CD4-positive, alpha-beta T cell treated with Interleukin-6 for 4 hours (primary cell): Measurements from ENCODE around the gene PCSK6.
"Not testable (repeated sequence)": the region's sequence is repeated elsewhere in the genome, so short reads cannot be mapped to it uniquely, and the experiment has no call there.

ENCODE experiments used
- DNase-seq: peaks from one replicate; pipeline ENCODE4 v3.0.0-alpha.2; 2020; ENCODE audit warnings: mixed read lengths

PCSK6 gene

GRCh38 chr15:101396484-101397261, 92.8 kb downstream of the PCSK6 start:
- no peak for DNase-seq

- no peak for DNase-seq
These were observed 94.9 kb downstream of the PCSK6 start for GRCh38 chr15:101394654-101395053.

DNA sequence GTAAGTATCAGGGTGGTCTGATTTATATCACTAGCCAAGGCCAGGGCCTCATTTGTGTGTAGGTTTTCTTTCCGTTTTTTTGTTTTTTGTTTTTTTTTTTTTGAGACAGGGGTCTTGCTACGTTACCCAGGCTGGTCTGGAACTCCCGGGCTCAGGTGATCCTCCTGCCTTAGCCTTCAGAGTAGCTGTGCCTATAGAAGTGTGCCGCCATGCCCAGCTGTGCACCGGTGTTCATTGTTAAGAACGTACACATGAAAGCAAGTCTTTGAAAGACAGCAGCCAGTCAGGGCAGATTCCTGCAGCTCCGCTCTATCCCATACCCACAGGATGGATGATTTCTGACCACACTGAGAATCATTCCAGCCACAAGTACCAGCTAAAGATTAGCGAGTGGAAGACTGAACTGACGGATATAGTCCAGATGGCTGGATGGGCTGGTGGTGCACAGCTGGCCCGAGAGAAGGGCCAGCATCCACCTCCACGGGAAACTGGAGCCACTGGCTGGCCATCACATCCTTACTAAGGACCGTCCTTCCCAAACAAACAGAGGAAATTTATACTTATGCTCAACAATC, 95.4 kb downstream of the PCSK6 start:
- DNase-seq = no peak

DNA sequence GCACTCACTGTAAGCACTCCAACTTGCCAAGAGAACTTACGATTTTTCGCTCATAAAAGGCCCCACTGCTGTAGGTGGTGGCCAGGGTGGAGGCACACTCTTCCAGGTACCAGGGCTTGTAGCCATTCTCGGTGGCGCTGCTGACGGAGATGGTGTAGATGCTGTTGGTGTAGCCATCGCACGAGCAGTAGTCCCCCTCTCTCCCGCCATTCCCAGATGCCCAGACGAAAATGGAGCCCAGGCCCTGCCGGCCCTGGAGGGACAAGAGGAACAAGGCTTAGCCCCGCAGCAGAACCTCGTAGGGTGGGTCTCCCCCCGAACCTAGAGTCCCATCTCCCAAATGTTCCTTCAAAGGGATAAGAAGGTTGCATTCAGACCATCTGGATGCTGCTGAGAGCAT, 96.3 kb downstream of the PCSK6 start:
- DNase-seq = no peak

DNA sequence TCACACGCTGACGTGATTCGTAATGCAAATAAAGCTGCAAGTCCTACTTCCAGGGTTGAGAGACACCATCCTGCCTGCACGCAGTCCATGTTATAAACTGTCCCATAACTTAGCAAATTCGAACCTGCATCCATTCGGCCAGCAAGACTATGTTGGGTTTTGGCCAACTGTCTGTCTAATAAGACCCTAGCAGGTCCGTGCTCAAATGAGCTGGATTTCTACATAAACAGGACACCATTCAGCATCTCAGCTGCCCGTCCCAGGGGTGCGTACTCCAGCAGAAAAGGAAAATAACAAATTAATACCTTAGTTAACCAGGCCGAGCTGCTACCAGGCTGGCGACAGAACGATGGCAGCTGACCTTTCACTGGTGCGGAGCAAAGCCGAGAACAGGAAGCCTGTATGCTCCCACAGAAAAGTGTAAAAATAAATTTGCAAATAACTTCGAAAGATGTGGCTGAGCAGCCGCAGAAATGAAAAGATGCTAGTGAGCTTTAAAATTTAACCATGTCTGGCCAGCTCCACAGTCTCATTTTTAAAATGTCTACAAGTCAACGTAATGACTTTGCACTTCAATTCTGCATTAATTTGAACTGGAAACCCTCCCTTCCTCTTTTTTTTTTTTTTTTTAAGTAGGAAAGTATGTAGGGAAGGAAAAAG, 97.4 kb downstream of the PCSK6 start:
- no peak for DNase-seq

- DNase-seq = no peak
These were observed 98.1 kb downstream of the PCSK6 start for GRCh38 chr15:101391431-101391830.

DNA sequence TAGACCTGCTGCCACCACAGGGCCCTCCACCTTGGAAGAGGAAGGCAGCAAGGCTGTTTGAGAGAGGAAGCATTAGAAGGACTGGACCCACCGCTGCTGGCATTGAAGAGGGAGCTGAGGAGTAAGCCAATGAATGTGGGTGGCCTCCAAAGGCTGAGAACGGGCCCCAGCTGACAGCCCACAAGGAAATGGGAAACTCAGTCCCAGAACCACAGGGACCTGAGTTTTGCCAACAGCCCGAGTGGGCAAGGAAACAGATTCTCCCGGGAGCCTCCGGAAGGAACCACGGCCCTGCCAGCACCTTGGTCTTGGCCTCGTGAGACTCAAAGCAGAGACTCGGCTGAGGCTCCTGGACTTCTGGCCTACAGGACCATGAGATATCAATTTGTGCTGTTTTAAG, 99.0 kb downstream of the PCSK6 start:
- DNase-seq = no peak

GRCh38 chr15:101390060-101390459, 99.4 kb downstream of the PCSK6 start:
- DNase-seq = no peak

- DNase-seq = no peak
These were observed 100.1 kb downstream of the PCSK6 start for GRCh38 chr15:101389362-101389761.

DNA sequence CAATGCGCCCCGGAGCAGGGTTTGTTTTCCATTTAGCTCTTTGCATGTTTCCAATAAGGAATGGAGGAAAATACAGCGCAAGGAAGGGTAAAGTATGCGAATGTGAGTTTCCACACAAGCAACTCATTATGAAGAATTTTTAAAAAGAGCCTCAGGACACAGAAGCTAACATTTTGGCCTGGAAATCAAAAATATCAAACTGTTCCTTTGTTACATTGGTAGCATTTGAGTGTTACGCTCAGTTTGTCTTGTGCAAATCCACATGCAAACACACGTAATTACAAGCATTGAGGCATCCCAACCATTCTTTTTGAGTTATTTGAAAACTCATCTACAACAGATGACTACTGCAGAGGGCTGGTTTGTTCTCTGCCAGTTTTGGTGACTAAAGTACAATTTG, 101.5 kb downstream of the PCSK6 start:
- DNase-seq = no peak

- no peak for DNase-seq
These were observed 101.9 kb downstream of the PCSK6 start for GRCh38 chr15:101387574-101387973.

DNA sequence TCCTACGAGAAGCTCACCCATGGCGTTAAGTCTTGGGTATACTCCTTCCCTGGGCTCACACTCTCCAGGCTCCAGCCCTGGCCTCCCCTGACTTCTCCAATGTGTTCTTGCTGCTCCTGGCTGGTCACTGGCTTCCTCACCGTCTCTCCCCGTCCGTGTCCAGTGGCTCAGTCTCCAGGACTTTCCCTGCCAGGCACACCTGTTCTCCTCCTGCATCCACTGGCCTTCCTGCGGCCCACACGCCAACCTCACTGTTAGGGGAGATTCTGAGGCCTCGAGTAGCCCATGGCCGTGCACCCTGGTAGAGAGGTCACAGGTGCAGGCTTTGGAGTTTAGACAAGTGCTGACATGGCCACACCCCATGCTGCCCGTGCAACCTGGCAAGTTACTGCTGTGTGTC, 102.5 kb downstream of the PCSK6 start:
- DNase-seq = no peak

GRCh38 chr15:101386006-101386405, 103.5 kb downstream of the PCSK6 start:
- no peak for DNase-seq

GRCh38 chr15:101384276-101384675, 105.2 kb downstream of the PCSK6 start:
- no peak for DNase-seq

DNA sequence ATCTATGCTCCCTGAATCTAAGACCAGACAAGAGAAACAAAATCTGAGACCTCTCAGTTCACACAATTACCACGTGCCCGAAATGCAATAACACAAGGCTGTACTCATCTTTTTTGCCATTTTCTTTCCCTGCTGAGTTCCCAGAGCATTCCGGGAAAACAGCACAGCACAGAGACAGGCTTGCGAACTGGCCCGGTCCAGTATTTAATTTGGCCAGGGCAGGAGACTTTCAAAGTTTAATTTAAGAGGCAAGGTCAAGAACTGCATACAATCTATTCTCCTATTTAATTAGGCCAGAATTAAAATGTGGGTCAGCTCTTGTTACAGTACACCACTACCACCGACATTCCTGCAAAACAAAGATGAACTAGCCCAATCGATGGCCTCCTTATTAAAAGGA, 107.0 kb downstream of the PCSK6 start:
- DNase-seq = no peak

GRCh38 chr15:101381671-101382212, 107.8 kb downstream of the PCSK6 start:
- no peak for DNase-seq

DNA sequence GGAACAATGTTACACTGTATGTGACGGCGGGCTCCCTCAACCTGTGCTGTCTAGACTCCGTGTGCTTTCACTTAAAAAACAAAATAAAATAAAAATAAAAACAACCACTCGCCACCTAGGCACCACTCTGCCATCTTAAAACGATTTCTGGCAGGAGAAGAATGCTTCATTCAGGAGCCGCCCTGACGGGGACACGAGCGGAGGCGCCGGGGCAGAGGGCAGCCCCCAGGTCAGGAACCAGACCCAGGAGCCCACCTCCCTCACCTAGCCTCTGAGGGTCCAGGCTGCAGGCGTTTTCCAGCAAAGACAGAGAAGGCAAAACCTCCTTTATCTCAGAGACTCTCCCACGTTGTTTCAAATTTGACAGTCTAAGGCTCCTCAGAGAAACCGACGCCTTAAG, 109.4 kb downstream of the PCSK6 start:
- DNase-seq = no peak

GRCh38 chr15:101379647-101380046, 109.9 kb downstream of the PCSK6 start:
- DNase-seq = no peak

DNA sequence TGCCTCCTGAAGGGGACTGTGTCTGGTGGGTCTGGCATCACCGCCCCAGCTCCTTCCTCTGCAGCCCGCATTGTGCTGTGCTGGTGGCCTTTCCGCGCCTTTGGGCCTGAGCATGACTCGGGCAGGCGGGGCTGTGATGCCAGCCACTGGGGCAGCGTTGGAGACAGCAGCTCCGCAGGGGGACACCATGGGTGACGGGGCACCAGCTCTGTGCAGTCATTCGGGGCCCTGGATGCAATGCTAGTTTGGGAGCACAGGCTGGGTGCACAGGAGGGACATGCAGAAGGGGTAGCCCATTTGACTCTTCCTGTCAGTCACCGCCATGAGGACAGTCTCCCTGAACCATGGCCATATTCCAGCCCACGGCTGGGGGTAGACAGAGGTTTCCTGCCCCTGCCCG, 110.6 kb downstream of the PCSK6 start:
- DNase-seq = no peak

DNA sequence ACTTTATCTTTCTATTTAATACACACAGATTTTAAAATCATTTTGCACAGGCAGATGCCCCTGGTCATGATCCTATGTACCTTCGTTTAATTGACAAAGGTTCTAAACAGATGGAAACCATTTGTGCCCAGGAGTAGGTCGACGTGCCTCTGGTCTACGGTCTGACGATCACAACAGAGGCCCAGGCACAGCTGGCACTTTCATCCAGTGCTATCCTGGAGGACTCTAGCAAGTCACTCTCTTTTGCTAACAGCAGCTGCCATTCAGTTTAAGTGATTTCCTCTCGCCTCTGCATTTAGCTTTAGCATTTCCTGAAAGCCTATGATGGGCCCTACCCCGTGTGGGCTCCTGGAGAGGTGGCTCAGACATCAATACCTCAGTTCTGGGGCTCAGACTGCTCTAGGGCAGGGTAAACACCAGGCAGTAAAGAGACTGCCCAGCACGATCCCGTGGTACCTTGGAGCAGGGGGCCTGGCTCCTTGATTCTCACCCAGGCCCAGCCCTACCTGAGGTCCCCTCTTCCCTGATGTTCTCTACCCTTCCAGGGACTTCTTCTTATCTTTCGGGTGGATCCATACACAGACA, 111.2 kb downstream of the PCSK6 start:
- DNase-seq = no peak

DNA sequence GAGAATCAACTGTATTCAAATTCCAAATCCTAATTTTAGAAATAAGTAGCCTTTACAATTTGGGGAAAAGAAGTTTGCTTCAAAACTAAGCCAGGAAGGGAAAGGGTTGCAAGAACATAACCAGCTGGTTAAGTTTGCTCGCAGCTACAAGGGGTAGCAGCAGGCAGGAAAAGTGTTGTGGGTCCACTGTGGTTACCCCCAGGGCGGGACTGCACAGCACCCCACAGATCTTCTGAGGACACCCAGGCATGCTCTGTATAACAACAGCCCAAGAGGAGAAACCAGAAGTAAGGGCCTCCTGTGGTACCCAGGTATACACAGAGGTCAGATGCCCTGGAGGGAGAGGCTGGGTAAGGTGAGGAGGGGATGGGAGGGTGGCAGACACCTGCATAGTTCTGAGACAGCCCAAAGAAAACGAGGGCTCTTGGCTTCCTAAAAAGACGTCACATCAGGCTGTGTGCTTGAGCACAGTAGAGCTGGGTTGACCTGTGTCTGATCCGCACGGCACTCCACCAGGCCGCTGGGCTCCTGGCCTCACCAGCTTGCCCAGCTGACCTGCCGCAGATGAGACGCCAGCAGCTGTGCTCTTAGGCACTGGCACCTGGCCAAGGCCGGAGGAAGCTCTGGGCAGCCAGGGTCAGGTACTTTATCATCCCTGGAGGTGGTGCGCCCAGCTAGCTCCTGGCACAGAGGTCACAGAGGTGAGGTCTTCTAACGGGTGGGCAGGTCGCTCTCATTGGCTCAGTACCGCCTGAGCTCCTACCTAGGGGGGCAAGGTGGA, 112.7 kb downstream of the PCSK6 start:
- DNase-seq = no peak

- not testable (repeated sequence) for DNase-seq
These were observed 114.5 kb downstream of the PCSK6 start for GRCh38 chr15:101375006-101375405.

DNA sequence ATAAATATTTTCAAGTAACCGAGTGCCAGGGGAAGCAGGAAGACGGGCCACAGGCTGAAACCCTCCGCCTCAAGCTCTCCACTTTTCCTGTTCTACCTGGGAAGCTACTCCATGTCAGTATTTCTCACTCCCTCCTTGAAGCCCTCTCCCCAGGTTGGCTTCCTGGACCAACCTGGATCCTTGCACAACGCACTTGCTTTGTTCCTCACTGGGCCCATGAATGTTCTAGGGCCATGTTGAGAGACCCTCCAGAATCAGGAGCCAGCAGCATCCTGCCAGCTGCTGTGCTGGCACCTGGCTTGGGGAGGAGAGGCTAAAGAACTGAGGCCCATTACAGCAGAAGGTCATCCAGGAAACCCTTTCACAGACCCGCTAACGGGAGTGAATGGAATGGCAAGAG, 115.2 kb downstream of the PCSK6 start:
- DNase-seq = no peak
